ENCODE results near the gene TMC3. TPM values are rescaled to one million over a fixed set of nuclear protein-coding genes. Genes with fewer than 3 reads are reported as not detected.

TMC3 gene
- polyA plus RNA-seq, 1 of the 3 experiments (the other 2 are of a cell fraction) = not detected

DNA sequence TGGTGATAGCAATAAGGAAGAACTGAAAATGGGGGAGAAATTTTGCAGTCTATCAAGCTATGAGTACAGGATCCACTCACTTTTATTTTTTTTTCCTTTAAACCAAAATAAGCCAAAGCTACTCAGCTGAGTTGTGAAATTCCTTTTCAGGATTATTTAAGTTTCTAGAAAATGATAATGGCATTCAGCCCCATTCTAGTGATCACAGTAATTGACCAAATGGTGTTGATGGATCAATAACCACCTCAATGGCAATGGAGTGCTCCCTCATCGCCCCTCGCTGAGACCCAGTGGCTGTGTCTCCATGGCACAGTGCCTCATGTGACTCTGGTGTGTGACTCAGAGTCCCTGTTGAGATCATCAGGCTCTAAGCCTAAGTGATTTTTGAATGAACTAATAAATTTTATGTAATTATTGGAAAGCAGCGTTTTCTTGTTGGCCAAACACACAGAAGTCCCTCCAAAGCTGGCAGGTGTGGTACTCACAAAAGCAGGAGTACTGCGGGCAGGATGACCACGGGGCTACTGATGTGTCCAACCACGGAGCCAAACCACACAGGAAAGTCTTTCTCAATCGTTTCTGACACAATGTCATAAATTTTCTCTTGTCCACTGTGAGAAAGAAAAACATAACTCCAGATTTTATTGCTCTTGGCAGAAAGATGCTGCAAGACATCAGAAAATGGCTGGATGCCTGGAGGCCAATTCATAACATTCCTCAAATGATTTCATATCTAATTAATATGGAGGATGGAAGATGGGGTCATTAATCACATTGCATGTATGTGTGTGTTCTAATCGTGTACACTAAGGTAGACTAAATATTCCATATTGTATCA lies 35.6 kb downstream of the TMC3 start:
- H3K27ac ChIP-seq (ENCODE audit: low read depth in 2 of 2, low read length in 1 of 2) = no peak overlapping the region
- TF ChIP-seq TEAD4 (IDR thresholded peaks at IDR 0.05; ENCODE audit: borderline replicate concordance, insufficient read depth) = peak; percentile 89
- TF ChIP-seq TAF1 (IDR thresholded peaks at IDR 0.05; ENCODE audit: borderline replicate concordance, low read depth, low read length) = no peak
- no peak for TF ChIP-seq RAD21 (IDR thresholded peaks at IDR 0.05; ENCODE audit: low read length)
- TF ChIP-seq SMC3 (IDR thresholded peaks at IDR 0.05; ENCODE audit: low read depth, low read length) = no peak
- no peak for TF ChIP-seq FOXJ3 (CRISPR knock-in tag; IDR thresholded peaks at IDR 0.05)
- TF ChIP-seq, protein P1, sequence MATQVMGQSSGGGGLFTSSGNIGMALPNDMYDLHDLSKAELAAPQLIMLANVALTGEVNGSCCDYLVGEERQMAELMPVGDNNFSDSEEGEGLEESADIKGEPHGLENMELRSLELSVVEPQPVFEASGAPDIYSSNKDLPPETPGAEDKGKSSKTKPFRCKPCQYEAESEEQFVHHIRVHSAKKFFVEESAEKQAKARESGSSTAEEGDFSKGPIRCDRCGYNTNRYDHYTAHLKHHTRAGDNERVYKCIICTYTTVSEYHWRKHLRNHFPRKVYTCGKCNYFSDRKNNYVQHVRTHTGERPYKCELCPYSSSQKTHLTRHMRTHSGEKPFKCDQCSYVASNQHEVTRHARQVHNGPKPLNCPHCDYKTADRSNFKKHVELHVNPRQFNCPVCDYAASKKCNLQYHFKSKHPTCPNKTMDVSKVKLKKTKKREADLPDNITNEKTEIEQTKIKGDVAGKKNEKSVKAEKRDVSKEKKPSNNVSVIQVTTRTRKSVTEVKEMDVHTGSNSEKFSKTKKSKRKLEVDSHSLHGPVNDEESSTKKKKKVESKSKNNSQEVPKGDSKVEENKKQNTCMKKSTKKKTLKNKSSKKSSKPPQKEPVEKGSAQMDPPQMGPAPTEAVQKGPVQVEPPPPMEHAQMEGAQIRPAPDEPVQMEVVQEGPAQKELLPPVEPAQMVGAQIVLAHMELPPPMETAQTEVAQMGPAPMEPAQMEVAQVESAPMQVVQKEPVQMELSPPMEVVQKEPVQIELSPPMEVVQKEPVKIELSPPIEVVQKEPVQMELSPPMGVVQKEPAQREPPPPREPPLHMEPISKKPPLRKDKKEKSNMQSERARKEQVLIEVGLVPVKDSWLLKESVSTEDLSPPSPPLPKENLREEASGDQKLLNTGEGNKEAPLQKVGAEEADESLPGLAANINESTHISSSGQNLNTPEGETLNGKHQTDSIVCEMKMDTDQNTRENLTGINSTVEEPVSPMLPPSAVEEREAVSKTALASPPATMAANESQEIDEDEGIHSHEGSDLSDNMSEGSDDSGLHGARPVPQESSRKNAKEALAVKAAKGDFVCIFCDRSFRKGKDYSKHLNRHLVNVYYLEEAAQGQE (IDR thresholded peaks at IDR 0.05; ENCODE audit: low read depth, low read length) = no peak
- no peak for TF ChIP-seq RCOR1 (IDR thresholded peaks at IDR 0.05; ENCODE audit: low read length)
- no peak for TF ChIP-seq RFX5 (IDR thresholded peaks at IDR 0.05; ENCODE audit: low read length)
- TF ChIP-seq ZBTB33 (IDR thresholded peaks at IDR 0.05; ENCODE audit: borderline replicate concordance, low read depth) = peak; percentile 78; the same call in 1 of the 2 replicates
- peak; percentile 99 for TF ChIP-seq PBX3 (IDR thresholded peaks at IDR 0.05)
- TF ChIP-seq FOSL2 (IDR thresholded peaks at IDR 0.05; ENCODE audit: borderline replicate concordance, low read depth) = no peak; the same call in none of the 2 replicates
- no peak for TF ChIP-seq IRF3 (IDR thresholded peaks at IDR 0.05; ENCODE audit: low read depth, low read length)
- TF ChIP-seq RXRA (IDR thresholded peaks at IDR 0.05; ENCODE audit: borderline replicate concordance, low read depth) = peak; percentile 61; the same call in 1 of the 2 replicates
- no peak for TF ChIP-seq NRF1 (IDR thresholded peaks at IDR 0.05; ENCODE audit: low read depth, low read length)
- TF ChIP-seq EP300 (IDR thresholded peaks at IDR 0.05; ENCODE audit: borderline replicate concordance in 1 of 2, low read depth in 1 of 2, low read length in 1 of 2) = peak; percentile 29 to 75; a peak in 2 of 4 replicates
- TF ChIP-seq, protein P2, sequence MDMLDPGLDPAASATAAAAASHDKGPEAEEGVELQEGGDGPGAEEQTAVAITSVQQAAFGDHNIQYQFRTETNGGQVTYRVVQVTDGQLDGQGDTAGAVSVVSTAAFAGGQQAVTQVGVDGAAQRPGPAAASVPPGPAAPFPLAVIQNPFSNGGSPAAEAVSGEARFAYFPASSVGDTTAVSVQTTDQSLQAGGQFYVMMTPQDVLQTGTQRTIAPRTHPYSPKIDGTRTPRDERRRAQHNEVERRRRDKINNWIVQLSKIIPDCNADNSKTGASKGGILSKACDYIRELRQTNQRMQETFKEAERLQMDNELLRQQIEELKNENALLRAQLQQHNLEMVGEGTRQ (IDR thresholded peaks at IDR 0.05; ENCODE audit: borderline replicate concordance, low read depth, low read length) = no peak
- TF ChIP-seq EZH2phosphoT487 (IDR thresholded peaks at IDR 0.05; ENCODE audit: borderline replicate concordance, low read depth) = no peak
- TF ChIP-seq JUND (IDR thresholded peaks at IDR 0.05) = peak; percentile 88
- TF ChIP-seq POLR2AphosphoS5 (IDR thresholded peaks at IDR 0.05; ENCODE audit: low read depth, low read length) = peak; percentile 66; the same call in 1 of the 2 replicates
- TF ChIP-seq, protein P3, sequence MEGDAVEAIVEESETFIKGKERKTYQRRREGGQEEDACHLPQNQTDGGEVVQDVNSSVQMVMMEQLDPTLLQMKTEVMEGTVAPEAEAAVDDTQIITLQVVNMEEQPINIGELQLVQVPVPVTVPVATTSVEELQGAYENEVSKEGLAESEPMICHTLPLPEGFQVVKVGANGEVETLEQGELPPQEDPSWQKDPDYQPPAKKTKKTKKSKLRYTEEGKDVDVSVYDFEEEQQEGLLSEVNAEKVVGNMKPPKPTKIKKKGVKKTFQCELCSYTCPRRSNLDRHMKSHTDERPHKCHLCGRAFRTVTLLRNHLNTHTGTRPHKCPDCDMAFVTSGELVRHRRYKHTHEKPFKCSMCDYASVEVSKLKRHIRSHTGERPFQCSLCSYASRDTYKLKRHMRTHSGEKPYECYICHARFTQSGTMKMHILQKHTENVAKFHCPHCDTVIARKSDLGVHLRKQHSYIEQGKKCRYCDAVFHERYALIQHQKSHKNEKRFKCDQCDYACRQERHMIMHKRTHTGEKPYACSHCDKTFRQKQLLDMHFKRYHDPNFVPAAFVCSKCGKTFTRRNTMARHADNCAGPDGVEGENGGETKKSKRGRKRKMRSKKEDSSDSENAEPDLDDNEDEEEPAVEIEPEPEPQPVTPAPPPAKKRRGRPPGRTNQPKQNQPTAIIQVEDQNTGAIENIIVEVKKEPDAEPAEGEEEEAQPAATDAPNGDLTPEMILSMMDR (IDR thresholded peaks at IDR 0.05) = no peak

More for the DNA sequence above, 35.6 kb downstream of the TMC3 start:
- Histone ChIP-seq H3K9ac (no peak overlapping the region), H2AFZ (ENCODE audit: low read depth) (no peak overlapping the region), H3K36me3 (replicated peaks in 1 of 2; ENCODE audit: control insufficient read depth in 1 of 2, insufficient read depth in 2 of 2, low read length in 1 of 2) (no peaks in the 10 kb centered on the region), H3K27me3 (ENCODE audit: insufficient read depth) (no peaks in the 10 kb centered on the region; the same call in 1 of the 2 replicates), H3K9me3 (no peaks in the 10 kb centered on the region), H3F3A (replicated peaks; ENCODE audit: insufficient read depth) (peaks cover 12% of the 10 kb centered on the region), H3K4me2 (peak overlapping the region; percentile 27), H3K4me1 (ENCODE audit: control insufficient read depth in 1 of 2, insufficient read depth in 2 of 2, low read depth in 1 of 2, low read length in 1 of 2) (peaks cover 0 to 12% of the 10 kb centered on the region in 2 experiments; a peak in 2 of 4 replicates), H4K20me1 (ENCODE audit: insufficient read depth) (0 out of 2 replicates have a peak, but pooled peaks cover 9% of the 10 kb centered on the region), H3K9me2 (no peaks in the 10 kb centered on the region), H3K79me2 (ENCODE audit: insufficient read depth) (no peaks in the 10 kb centered on the region), H3K4me3 (ENCODE audit: low read depth in 2 of 2, low read length in 1 of 2) (no peak overlapping the region)
- 13% methylated on average over 8 of the region's 8 CpGs for WGBS (ENCODE audit: low lambda C conversion rate)
- ChIA-PET CTCF (interaction anchor here (1.7 kb wide), 1 partner anchor 63 kb away, joined by 5 read pairs; no protein-coding TSS in a partner anchor), POLR2A (interaction anchor here (0.9 kb wide), 1 partner anchor 108 kb away, joined by 3 read pairs; no protein-coding TSS in a partner anchor)
- no peak for DNase-seq
